Stomach (tissue), 9 donors: ENCODE data around the gene PARVB. TPM values are rescaled to one million over a fixed set of nuclear protein-coding genes. Genes with fewer than 3 reads are reported as not detected.

Source experiments
- DNase-seq, 2 donors: peaks; one replicate each; pipeline versions ENCODE4 v3.0.0 to v3.0.0-alpha.2; 2013 to 2019
- H3K27ac ChIP-seq, 5 donors: fragments of 200-600 bp in 4 of 5; sonication (generic) in 4 of 5; one replicate each; pipeline ENCODE4 v1.5.1; 2013 to 2019; ENCODE audit warnings: mild to moderate bottlenecking in 1 of 5, moderate library complexity in 1 of 5
- H3K27me3 ChIP-seq, 3 donors: fragments of 200-600 bp; sonication (generic); one replicate each; pipeline ENCODE4 v1.5.1; 2017 to 2019; ENCODE audit warnings: mixed run types in 1 of 3
- H3K36me3 ChIP-seq, 4 donors: fragments of 200-600 bp; sonication (generic); 1 replicate in 3 of 4; 2 replicates in 1 of 4; pipeline ENCODE4 v1.5.1; 2016 to 2019
- H3K4me1 ChIP-seq, 4 donors: fragments of 200-600 bp; sonication (generic); one replicate each; pipeline ENCODE4 v1.5.1; 2016 to 2019
- H3K4me3 ChIP-seq, 4 donors: fragments of 200-600 bp; sonication (generic) in 3 of 4; one replicate each; pipeline ENCODE4 v1.5.1; 2016 to 2019; ENCODE audit warnings: mild to moderate bottlenecking in 1 of 4
- H3K9me3 ChIP-seq, 4 donors: fragments of 200-600 bp; sonication (generic); one replicate each; pipeline ENCODE4 v1.5.1; 2016 to 2019
- CTCF ChIP-seq, 7 experiments: fragments of 450-650 bp in 4 of 7; fragments of 200-600 bp in 3 of 7; sonication (generic) in 3 of 7; IDR thresholded peaks; one replicate each; pipeline ENCODE4 v1.5.1; 2016 to 2019; ENCODE audit warnings: antibody characterized with exemption in 7 of 7, control low read depth in 2 of 7, mild to moderate bottlenecking in 1 of 7
- EP300 ChIP-seq: sonication (generic); formaldehyde crosslinking; IDR thresholded peaks from one replicate; pipeline ENCODE4 v1.6.1; 2017; ENCODE audit warnings: antibody characterized with exemption
- POLR2A ChIP-seq, 4 donors: fragments of 450-650 bp; IDR thresholded peaks; one replicate each; pipeline ENCODE4 v1.6.1; 2016; ENCODE audit warnings: antibody characterized with exemption in 4 of 4, control low read depth in 2 of 4, mild to moderate bottlenecking in 1 of 4, moderate library complexity in 1 of 4
- POLR2AphosphoS5 ChIP-seq, 3 donors: sonication (generic); formaldehyde crosslinking; IDR thresholded peaks; one replicate each; pipeline ENCODE4 v1.6.1; 2016; ENCODE audit warnings: antibody characterized with exemption in 3 of 3
- WGBS, 5 donors: extraction: QIAGEN DNeasy Blood & Tissue Kit in 3 of 5; methylation state at CpG; one replicate each; pipeline versions ENCODE4 v1.1.5 to v1.1.7; 2013 to 2018; 5-methylcytosine and 5-hydroxymethylcytosine counted together
- intact Hi-C: fragments of 100-400 bp; cut with DNase I; formaldehyde crosslinking; loops from one replicate; pipeline ENCODE4 v1.15.1; 2023; ENCODE audit warnings: low total_unique reads
- polyA plus RNA-seq, 3 donors: library from polyadenylated mRNA; stranded (reverse); fragments of 200-250 nt; gene quantifications; one replicate each; pipeline ENCODE4 v1.2.3, GENCODE V29; 2013
- total RNA-seq, 5 donors: library from RNA; depleted of rRNA; stranded (reverse); fragments of >200 nt; gene quantifications; one replicate each; pipeline versions ENCODE4 v1.1.0 to v1.2.3, GENCODE V29; 2014 to 2016
- donor health status: healthy with polysubstance abuse.
- donor health status: Bipolar disorder and iron deficiency.
- donor health status: healthy.

PARVB gene
- total and polyA plus RNA-seq, 8 donors, result 2.9 to 143 (median 19.1) TPM

DNA sequence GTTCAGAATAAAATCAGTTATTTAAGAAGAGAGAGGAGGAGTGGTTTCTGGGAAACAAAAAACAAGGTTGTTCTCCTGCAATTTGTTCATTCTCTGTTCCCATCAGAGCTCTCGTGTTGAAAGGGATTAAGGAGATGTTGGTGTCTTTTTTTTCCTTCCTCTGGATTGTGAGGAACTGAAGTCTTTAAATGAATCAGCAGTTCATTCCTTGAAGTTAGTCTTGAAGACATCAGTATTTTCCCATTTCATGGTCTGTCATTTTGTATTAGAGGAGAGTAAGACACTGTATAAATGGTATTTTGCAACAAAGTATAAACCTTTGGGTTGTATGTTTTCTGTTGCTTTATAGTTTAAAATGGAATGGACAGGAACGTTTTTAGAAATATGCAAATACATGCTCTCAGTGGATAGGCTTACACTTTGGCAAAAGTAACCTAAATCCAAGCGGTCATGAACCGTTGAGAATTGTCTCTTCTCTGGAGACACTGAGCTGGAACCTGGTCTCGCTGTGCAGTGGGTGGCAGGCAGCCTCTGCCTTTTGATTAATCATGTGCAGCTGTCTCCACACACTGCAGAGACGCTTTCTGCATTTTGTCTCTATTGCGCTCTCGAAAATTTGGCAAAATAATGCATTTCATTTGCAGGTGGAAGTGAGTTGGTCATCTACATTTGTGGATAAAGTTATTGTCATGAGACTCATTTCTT is 35.8 kb upstream of the PARVB start:
- Histone ChIP-seq H3K4me1 (peaks cover 0 to 3% (median 0%) of the 10 kb centered on the region in 4 donors), H3K4me3 (no peak overlapping the region), H3K27ac (no peak overlapping the region), H3K36me3 (peaks cover 60 to 99% (median 97%) of the 10 kb centered on the region in 4 donors), H3K9me3 (no peaks in the 10 kb centered on the region), H3K27me3 (no peaks in the 10 kb centered on the region)
- WGBS, 5 donors, result 77 to 82% (median 78%) methylated on average over 8 of the region's 8 CpGs
- intact Hi-C loops, result no loop called here
- no peak for DNase-seq
- TF ChIP-seq POLR2A (IDR thresholded peaks at IDR 0.05) (no peak), EP300 (no peak), POLR2AphosphoS5 (IDR thresholded peaks at IDR 0.05) (no peak), CTCF (IDR thresholded peaks at IDR 0.05) (no peak)

DNA sequence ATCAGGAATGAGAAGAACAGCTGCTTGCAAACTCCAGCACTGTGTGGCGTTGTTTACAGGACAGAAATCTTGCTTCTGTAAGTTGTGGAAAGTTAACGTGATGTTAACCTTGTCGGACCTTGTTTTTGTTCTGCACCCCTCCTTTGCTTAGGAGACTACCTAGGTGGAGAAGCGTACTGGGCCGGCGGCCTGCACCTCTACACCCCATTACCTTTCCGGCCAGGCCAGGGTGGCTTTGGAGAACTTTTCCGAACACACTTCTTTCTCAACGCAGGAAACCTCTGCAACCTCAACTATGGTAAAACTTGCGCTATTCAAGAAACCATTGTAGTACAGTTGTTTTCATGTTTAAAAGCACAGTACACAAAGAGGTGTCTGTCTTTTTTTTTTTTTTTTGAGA is 35.1 kb upstream of the PARVB start:
- intact Hi-C loops, result no loop called here
- 93 to 96% (median 95%) methylated on average over 10 of the region's 10 CpGs for WGBS, 5 donors
- no peak for DNase-seq
- Histone ChIP-seq H3K36me3 (peaks cover 55 to 98% (median 92%) of the 10 kb centered on the region in 4 donors), H3K4me3 (no peak overlapping the region), H3K9me3 (no peaks in the 10 kb centered on the region), H3K27me3 (no peaks in the 10 kb centered on the region), H3K4me1 (peaks cover 0 to 3% (median 0%) of the 10 kb centered on the region in 4 donors), H3K27ac (no peak overlapping the region)
- TF ChIP-seq POLR2A (IDR thresholded peaks at IDR 0.05) (no peak), POLR2AphosphoS5 (IDR thresholded peaks at IDR 0.05) (no peak), CTCF (IDR thresholded peaks at IDR 0.05) (no peak), EP300 (no peak)

DNA sequence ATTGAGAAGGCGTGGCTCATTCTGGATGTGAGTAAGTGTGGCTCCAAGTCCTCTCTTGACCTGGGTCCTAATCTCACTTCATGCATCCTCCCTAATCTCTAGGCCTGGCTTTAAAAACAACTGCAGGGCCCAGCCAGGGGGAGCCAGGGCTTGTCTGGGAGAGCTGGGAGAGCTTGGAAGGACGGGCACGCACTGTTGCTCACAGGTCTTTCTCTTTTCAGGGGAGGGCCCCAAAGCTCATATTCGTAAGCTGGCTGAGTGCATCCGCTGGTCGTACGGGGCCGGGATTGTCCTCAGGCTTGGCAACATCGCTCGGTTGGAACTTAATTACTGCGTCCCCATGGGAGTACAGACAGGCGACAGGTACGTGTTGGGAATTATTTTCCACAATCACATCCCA is 34.1 kb upstream of the PARVB start:
- WGBS, 5 donors, result 85 to 89% (median 89%) methylated on average over 13 of the region's 13 CpGs
- Histone ChIP-seq H3K9me3 (no peaks in the 10 kb centered on the region), H3K27ac (no peak overlapping the region), H3K4me1 (peaks cover 0 to 3% (median 0%) of the 10 kb centered on the region in 4 donors), H3K4me3 (no peak overlapping the region), H3K36me3 (peaks cover 54 to 98% (median 92%) of the 10 kb centered on the region in 4 donors), H3K27me3 (no peaks in the 10 kb centered on the region)
- DNase-seq, result no peak
- intact Hi-C loops, result loop anchor here (5.0 to 10.0 kb wide), 2 partner anchors 95 to 637 kb away; no protein-coding TSS in a partner anchor
- TF ChIP-seq CTCF (IDR thresholded peaks at IDR 0.05) (no peak), POLR2AphosphoS5 (IDR thresholded peaks at IDR 0.05) (no peak), EP300 (no peak), POLR2A (IDR thresholded peaks at IDR 0.05) (no peak)

GRCh38 chr22:43991316-43992020 is 32.6 kb upstream of the PARVB start:
- intact Hi-C loops, result loop anchor here (5.0 to 10.0 kb wide), 2 partner anchors 93 to 636 kb away; no protein-coding TSS in a partner anchor
- TF ChIP-seq POLR2A (IDR thresholded peaks at IDR 0.05) (no peak), EP300 (no peak), CTCF (IDR thresholded peaks at IDR 0.05) (no peak), POLR2AphosphoS5 (IDR thresholded peaks at IDR 0.05) (no peak)
- Histone ChIP-seq H3K4me1 (peaks cover 0 to 3% (median 0%) of the 10 kb centered on the region in 4 donors), H3K4me3 (no peak overlapping the region), H3K27ac (no peak overlapping the region), H3K36me3 (peaks cover 53 to 98% (median 92%) of the 10 kb centered on the region in 4 donors), H3K9me3 (no peaks in the 10 kb centered on the region), H3K27me3 (no peaks in the 10 kb centered on the region)
- DNase-seq, result no peak
- WGBS, 5 donors, result 91 to 96% (median 93%) methylated on average over 11 of the region's 11 CpGs
